Kidney epithelial cell (primary cell): Measurements from ENCODE around the gene MATCAP1. TPM values are rescaled to one million over a fixed set of nuclear protein-coding genes. Genes with fewer than 3 reads are reported as not detected.

Source experiments
- DNase-seq: peaks from one replicate; pipeline ENCODE4 v3.0.0-alpha.2; 2010; ENCODE audit warnings: low read depth
- H3K27me3 ChIP-seq: 2 replicates; pipeline ENCODE4 v1.6.0; 2011; ENCODE audit warnings: low read length; ENCODE audit not compliant: control insufficient read depth, insufficient read depth
- H3K36me3 ChIP-seq: 2 replicates; pipeline ENCODE4 v1.5.1; 2011; ENCODE audit warnings: low read length; ENCODE audit not compliant: control insufficient read depth, insufficient read depth
- H3K4me3 ChIP-seq: 2 replicates; pipeline ENCODE4 v1.5.1; 2011; ENCODE audit warnings: low read depth, mild to moderate bottlenecking, control low read depth, low read length
- CTCF ChIP-seq: IDR thresholded peaks from 2 replicates; pipeline ENCODE4 v1.5.1; 2011; ENCODE audit warnings: mild to moderate bottlenecking, moderate library complexity, low read length, control low read depth, inconsistent platforms; ENCODE audit not compliant: insufficient read depth, poor library complexity, severe bottlenecking
- total RNA-seq: library from RNA; depleted of rRNA; stranded (reverse); fragments of >200 nt; gene quantifications from 2 replicates; pipeline ENCODE4 v1.2.3, GENCODE V29; 2015

Gene MATCAP1
- total RNA-seq, 1 donor from 2014 or later: 10.8 TPM

GRCh38 chr16:67174706-67175231 lies 9.0 kb downstream of the MATCAP1 start:
- peak overlapping the region; percentile 8 for H3K4me3 ChIP-seq
- no peak for TF ChIP-seq CTCF
- no peaks in the 10 kb centered on the region for H3K36me3 ChIP-seq
- no peaks in the 10 kb centered on the region for H3K27me3 ChIP-seq
- no peak for DNase-seq

DNA sequence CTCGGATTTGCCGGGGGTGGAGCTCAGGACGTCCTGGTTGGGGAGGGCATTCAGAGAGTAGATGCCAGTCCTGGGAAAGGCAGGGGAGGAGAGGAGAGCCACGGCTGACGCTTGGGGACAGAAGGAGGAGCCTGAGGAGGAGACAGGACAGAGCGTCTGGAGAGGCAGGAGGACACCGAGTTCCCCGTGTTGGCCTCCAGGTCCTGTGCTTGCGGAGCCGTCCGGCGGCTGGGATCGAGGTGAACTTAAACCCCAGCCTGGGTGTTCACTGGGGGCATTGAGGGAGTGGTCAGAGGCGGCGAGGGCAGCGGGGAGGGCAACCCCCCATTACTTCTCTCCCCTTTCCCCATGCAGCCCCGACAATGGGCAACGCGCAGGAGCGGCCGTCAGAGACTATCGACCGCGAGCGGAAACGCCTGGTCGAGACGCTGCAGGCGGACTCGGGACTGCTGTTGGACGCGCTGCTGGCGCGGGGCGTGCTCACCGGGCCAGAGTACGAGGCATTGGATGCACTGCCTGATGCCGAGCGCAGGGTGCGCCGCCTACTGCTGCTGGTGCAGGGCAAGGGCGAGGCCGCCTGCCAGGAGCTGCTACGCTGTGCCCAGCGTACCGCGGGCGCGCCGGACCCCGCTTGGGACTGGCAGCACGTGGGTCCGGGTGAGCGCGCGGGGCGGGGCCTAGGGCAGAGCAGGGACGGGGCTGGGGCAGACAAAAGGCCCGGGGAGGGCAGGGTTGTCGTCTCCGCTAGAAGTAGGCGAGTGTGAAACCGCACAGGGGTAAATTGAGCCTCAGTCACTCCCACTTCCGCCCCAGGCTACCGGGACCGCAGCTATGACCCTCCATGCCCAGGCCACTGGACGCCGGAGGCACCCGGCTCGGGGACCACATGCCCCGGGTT lies 9.7 kb downstream of the MATCAP1 start:
- Histone ChIP-seq H3K36me3 (no peaks in the 10 kb centered on the region), H3K27me3 (no peaks in the 10 kb centered on the region), H3K4me3 (peak overlapping the region; percentile 31)
- DNase-seq: no peak
- peak; percentile 41 for TF ChIP-seq CTCF

DNA sequence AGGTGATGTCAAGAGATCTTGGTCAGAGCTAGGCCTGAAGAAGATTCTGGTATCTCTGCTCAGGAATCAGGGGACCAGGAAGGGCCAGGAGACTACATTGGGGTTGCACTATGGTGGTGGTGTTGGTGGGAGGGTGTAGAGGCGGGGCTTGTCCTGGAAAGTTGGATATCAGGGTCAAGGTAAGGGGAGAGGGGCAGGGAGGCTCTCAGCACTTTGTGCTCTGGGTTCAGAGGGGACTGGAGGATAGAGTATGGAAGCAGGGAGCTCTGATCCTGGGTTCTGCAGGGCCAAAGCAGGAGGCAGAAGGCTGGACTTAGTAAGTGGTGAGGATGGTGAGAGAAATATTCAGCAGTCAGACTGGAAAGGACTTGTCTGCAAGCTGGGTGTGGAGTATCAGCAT lies 10.4 kb downstream of the MATCAP1 start:
- peak overlapping the region; percentile 31 for H3K4me3 ChIP-seq
- no peak for DNase-seq

DNA sequence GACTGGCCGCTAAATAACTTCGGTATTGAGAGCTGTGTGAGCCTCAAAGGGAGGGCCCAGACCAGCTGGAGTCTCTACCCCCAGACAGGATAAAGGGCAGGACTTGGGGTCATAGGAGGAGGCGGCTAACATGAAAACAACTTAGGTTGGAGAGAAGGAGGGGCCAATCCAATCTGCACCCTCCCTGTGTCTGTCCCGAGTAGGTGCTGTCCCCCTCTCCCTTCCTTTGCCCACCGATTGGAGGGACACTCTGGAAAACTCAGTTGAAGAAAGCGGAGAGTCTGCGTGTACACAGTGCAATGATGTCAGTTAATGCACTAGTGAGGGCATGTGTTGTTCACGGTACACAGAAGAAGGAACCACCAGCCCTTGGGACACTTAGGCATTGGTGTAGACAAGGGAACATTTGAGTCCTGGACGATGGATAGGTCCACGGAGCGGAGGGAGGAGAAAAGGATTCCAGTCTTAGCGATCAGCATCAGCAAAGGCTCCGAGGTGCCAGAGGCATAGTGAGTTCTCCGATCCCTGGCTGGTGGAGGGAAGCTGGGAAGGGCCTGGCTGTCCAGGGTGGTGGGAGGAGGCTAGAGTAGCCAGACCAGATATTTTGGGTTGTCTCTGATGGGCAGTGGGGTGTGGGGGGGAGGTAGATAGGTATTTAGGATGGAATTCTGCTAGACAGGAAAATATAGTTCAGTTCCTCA lies 12.7 kb downstream of the MATCAP1 start:
- no peak for TF ChIP-seq CTCF
- no peak for DNase-seq

More for the DNA sequence above, 10.4 kb downstream of the MATCAP1 start:
- H3K27me3 ChIP-seq: no peaks in the 10 kb centered on the region
- TF ChIP-seq CTCF: no peak
- H3K36me3 ChIP-seq: no peaks in the 10 kb centered on the region

GRCh38 chr16:67170168-67170948 lies 13.4 kb downstream of the MATCAP1 start, which contains the start of gene NOL3:
TSS of gene NOL3 (plus strand) at chr16:67170538.
- no peaks in the 10 kb centered on the region for H3K36me3 ChIP-seq
- no peak for DNase-seq
- H3K4me3 ChIP-seq: peak within 1 kb of the TSS; percentile 35
- peak; percentile 3 for TF ChIP-seq CTCF
- peaks cover 24% of the 10 kb centered on the region for H3K27me3 ChIP-seq

More for the DNA sequence above, 12.7 kb downstream of the MATCAP1 start:
- Histone ChIP-seq H3K27me3 (peaks cover 17% of the 10 kb centered on the region), H3K36me3 (no peaks in the 10 kb centered on the region), H3K4me3 (peak overlapping the region; percentile 35)
